ENCODE results near the gene ARHGAP45. TPM values are rescaled to one million over a fixed set of nuclear protein-coding genes. Genes with fewer than 3 reads are reported as not detected.

Gene ARHGAP45
- total and polyA plus RNA-seq, 9 of the 15 experiments (the other 6 are each of a cell fraction or from before 2014, with no cell fraction given): 0.08 to 22.1 (median 4.2) TPM

GRCh38 chr19:1125601-1126467, 58.9 kb downstream of the ARHGAP45 start:
- CTCF ChIA-PET (ENCODE audit: low intra/inter-chr PET ratio): interaction anchor here (0.8 kb wide), 1 partner anchor 68 kb away, joined by 4 read pairs; no protein-coding TSS in a partner anchor
- Histone ChIP-seq H3K4me2 (ENCODE audit: insufficient read depth, low read length) (no peak overlapping the region), H3K4me3 (no peak overlapping the region)

More at GRCh38 chr19:1125601-1126467, 58.9 kb downstream of the ARHGAP45 start:
- POLR2A ChIA-PET: interaction anchor here (0.7 kb wide), 1 partner anchor 30 kb away, joined by 3 read pairs; no protein-coding TSS in a partner anchor
- no TSS peak for BruUV-seq (replicated peaks)
- peaks cover 1% of the 10 kb centered on the region; the same call in 2 of the 3 replicates for H3K79me2 ChIP-seq (ENCODE audit: control insufficient read depth, insufficient read depth, low read length)
- H3K9ac ChIP-seq (ENCODE audit: insufficient read depth in 1 of 2, low read depth in 2 of 2, low read length in 2 of 2): peak overlapping the region in 1 of 2 experiments; percentile 82; a peak in 1 of 4 replicates
- H3K9me3 ChIP-seq (replicated peaks; ENCODE audit: control insufficient read depth, insufficient read depth, low read depth, low read length): no peaks in the 10 kb centered on the region
- peak; percentile 42 for FAIRE-seq
- no peak for DNase-seq (ENCODE audit: extremely low read depth in 1 of 4, low spot score in 3 of 4)
- no peaks in the 10 kb centered on the region for H3K9me1 ChIP-seq (ENCODE audit: control insufficient read depth, insufficient read depth, low read length)
- no peak overlapping the region for H3K27ac ChIP-seq (ENCODE audit: extremely low read depth, low read depth, low read length)
- H3K27me3 ChIP-seq (ENCODE audit: control insufficient read depth in 2 of 2, insufficient read depth in 2 of 2, low read length in 2 of 2): no peaks in the 10 kb centered on the region
- TF ChIP-seq BCOR (IDR thresholded peaks at IDR 0.05): peak; percentile 40; the same call in 1 of the 2 replicates
- no peak for TF ChIP-seq RBM25 (IDR thresholded peaks at IDR 0.05; ENCODE audit: low read depth, low read length, severe bottlenecking)
- peak; percentile 18; the same call in 1 of the 2 replicates for TF ChIP-seq NFIC (IDR thresholded peaks at IDR 0.05)
- peak; percentile 41; the same call in 1 of the 2 replicates for TF ChIP-seq DPF2 (IDR thresholded peaks at IDR 0.05)
- TF ChIP-seq CC2D1A (IDR thresholded peaks at IDR 0.05): peak; percentile 34; the same call in 1 of the 2 replicates
- no peak for TF ChIP-seq EP400 (IDR thresholded peaks at IDR 0.05)
- no peak for TF ChIP-seq TCF3 (CRISPR knock-in tag; IDR thresholded peaks at IDR 0.05)
- TF ChIP-seq ARID1B (IDR thresholded peaks at IDR 0.05): peak; percentile 67; the same call in 1 of the 2 replicates
- TF ChIP-seq XRCC3 (IDR thresholded peaks at IDR 0.05): no peak
- TF ChIP-seq ZNF121 (CRISPR knock-in tag; conservative IDR thresholded peaks at IDR 0.05): peak; percentile 75; the same call in 1 of the 2 replicates
- TF ChIP-seq CBFA2T3 (IDR thresholded peaks at IDR 0.05): peak; percentile 82
- TF ChIP-seq CEBPB (tag; IDR thresholded peaks at IDR 0.05): peak; percentile 41; the same call in 1 of the 2 replicates
- 0 out of 2 replicates have a peak, but pooled peaks have one; percentile 26 for TF ChIP-seq TEAD4 (IDR thresholded peaks at IDR 0.05; ENCODE audit: low read length)
- TF ChIP-seq TEAD4 (CRISPR knock-in tag; IDR thresholded peaks at IDR 0.05; ENCODE audit: borderline replicate concordance): no peak
- peak; percentile 69 for TF ChIP-seq CBFA2T2 (conservative IDR thresholded peaks at IDR 0.05)
- peak; percentile 69; the same call in 1 of the 2 replicates for TF ChIP-seq TAL1 (IDR thresholded peaks at IDR 0.05)
- no peak for TF ChIP-seq PTBP1 (IDR thresholded peaks at IDR 0.05; ENCODE audit: low read depth, low read length)
- TF ChIP-seq ZBTB33 (CRISPR knock-in tag; IDR thresholded peaks at IDR 0.05): peak; percentile 63
- H3K36me3 ChIP-seq (ENCODE audit: control insufficient read depth, insufficient read depth, low read length): peaks cover 57% of the 10 kb centered on the region
- peaks cover 6 to 69% of the 10 kb centered on the region in 2 experiments; a peak in 4 of 5 replicates for H3K4me1 ChIP-seq (replicated peaks in 1 of 2; ENCODE audit: control insufficient read depth in 2 of 2, insufficient read depth in 2 of 2, low read length in 2 of 2)
- intact Hi-C loops (cut with micrococcal nuclease) (no loop called here), in situ Hi-C loops (cut with MboI) (no loop called here)
- H2AFZ ChIP-seq (ENCODE audit: low read depth, low read length): no peak overlapping the region
- ATAC-seq: no peak
- 59% methylated on average over 33 of the region's 33 CpGs for WGBS (ENCODE audit: insufficient coverage, low coverage, missing lambda C conversion rate)
- H4K20me1 ChIP-seq (replicated peaks; ENCODE audit: control insufficient read depth, insufficient read depth, low read length): no peaks in the 10 kb centered on the region; the same call in 1 of the 2 replicates
